Brain microvascular endothelial cell (primary cell): ENCODE measurements around the gene GINM1.

Experiments
- DNase-seq: peaks from one replicate; pipeline ENCODE4 v3.0.0-alpha.2; 2020
- H3K27ac ChIP-seq: fragments of 250-450 bp; sonication (Bioruptor Pico); 2 replicates; pipeline ENCODE4 v1.5.1; 2020; ENCODE audit warnings: mild to moderate bottlenecking, moderate library complexity
- H3K27me3 ChIP-seq: fragments of 250-450 bp; sonication (Bioruptor Pico); replicated peaks from 2 replicates; pipeline ENCODE4 v1.5.1; 2020; ENCODE audit warnings: mild to moderate bottlenecking
- H3K36me3 ChIP-seq: fragments of 250-450 bp; sonication (Bioruptor Pico); replicated peaks from 2 replicates; pipeline ENCODE4 v1.5.1; 2020; ENCODE audit warnings: mild to moderate bottlenecking
- H3K4me3 ChIP-seq: 2 replicates; pipeline ENCODE4 v1.5.1; 2011; ENCODE audit warnings: low read depth, mild to moderate bottlenecking, control low read depth, low read length, moderate library complexity
- in situ Hi-C: cut with HindIII; loops from 2 replicates; pipeline ENCODE4 v1.10.0; 2017; ENCODE audit warnings: low sequenced_read_pairs, low pct_ligation_motif_present
- TF ChIP-seq, protein P1 (sequence below): IDR thresholded peaks from 2 replicates; pipeline ENCODE4 v1.5.1; 2011; ENCODE audit warnings: low read depth, mild to moderate bottlenecking, moderate library complexity, low read length, control low read depth, inconsistent platforms; ENCODE audit errors: missing control alignments

GINM1 gene

DNA sequence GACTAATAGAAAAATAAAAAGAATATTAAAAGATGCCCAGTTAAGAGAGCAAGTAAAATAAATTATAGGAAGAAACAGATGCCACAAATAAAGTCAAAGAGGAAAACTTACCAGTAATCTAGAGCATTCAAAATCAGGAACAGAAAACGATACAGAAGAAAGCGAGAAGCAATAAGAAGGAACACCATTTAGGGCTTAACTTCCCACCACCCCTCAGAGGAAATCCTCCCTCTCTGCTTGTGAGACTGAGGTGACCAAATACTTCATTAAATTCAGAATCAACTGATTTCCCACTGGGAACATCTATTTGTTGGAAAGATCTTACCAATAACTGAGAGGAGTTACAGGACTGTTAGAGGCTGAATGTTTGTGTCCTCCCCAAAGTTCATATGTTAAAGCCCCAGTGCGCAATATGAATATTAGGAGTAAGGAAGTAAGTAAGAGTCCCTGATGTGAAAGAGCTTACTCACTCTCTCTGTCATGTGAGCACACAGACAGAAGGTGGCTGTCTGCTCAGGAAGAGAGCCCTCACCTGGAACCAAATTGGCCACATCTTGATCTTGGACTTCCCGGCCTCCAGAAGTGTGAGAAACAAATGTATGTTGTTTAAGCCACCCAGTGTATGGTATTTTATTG, 62.8 kb downstream of the GINM1 start:
- Histone ChIP-seq H3K27ac (no peak overlapping the region), H3K36me3 (peaks cover 8% of the 10 kb centered on the region), H3K4me3 (no peak overlapping the region), H3K27me3 (no peaks in the 10 kb centered on the region)
- in situ Hi-C loops, result no loop called here
- no peak for DNase-seq
- TF ChIP-seq, protein P1, sequence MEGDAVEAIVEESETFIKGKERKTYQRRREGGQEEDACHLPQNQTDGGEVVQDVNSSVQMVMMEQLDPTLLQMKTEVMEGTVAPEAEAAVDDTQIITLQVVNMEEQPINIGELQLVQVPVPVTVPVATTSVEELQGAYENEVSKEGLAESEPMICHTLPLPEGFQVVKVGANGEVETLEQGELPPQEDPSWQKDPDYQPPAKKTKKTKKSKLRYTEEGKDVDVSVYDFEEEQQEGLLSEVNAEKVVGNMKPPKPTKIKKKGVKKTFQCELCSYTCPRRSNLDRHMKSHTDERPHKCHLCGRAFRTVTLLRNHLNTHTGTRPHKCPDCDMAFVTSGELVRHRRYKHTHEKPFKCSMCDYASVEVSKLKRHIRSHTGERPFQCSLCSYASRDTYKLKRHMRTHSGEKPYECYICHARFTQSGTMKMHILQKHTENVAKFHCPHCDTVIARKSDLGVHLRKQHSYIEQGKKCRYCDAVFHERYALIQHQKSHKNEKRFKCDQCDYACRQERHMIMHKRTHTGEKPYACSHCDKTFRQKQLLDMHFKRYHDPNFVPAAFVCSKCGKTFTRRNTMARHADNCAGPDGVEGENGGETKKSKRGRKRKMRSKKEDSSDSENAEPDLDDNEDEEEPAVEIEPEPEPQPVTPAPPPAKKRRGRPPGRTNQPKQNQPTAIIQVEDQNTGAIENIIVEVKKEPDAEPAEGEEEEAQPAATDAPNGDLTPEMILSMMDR, result no peak

DNA sequence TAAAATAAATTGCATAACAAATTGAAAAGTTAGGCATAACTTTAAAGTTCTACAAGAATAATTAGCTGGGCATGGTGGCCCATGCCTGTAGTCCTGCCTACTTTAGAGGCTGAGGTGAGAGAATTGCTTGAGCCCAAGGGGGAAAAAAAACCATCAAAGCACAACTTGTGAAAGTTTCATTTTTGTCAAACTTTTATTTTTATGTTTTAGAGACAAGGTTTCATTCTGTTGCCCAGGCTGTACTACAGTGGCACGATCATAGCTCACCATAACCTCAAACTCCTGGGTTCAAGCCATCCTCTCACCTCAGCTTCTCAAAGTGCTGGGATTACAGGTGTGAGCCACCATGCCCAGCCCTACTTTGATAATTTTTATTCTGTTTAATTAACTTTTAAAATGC, 68.1 kb downstream of the GINM1 start:
- no peaks in the 10 kb centered on the region for H3K27me3 ChIP-seq
- TF ChIP-seq, protein P1, result no peak
- no peak overlapping the region for H3K4me3 ChIP-seq
- no peak for DNase-seq
- H3K27ac ChIP-seq, result no peak overlapping the region
- in situ Hi-C loops, result no loop called here
- peaks cover 13% of the 10 kb centered on the region for H3K36me3 ChIP-seq

DNA sequence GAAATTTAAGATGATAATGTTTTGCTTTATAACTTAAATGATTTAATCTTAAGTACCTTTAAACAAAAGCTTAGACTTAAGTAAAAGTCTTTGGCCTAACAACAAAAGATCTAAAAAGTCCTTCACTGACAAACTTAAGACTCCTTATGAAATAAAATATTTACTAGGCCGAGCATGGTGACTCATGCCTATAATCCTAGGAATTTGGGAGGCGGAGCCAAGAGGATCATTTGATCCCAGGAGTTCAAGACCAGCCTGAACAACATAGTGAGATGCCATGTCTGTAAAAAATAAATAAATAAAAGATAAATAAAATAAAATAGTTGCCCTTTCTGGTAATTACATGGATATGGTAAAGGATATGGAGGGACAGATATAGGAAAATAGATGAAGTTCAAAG, 69.9 kb downstream of the GINM1 start:
- Histone ChIP-seq H3K27me3 (no peaks in the 10 kb centered on the region), H3K36me3 (peaks cover 8% of the 10 kb centered on the region), H3K4me3 (no peak overlapping the region), H3K27ac (no peak overlapping the region)
- DNase-seq, result peak; percentile 28
- in situ Hi-C loops, result no loop called here
- TF ChIP-seq, protein P1, result no peak
